HepG2 (cell line): ENCODE measurements around the gene COL26A1. TPM values are rescaled to one million over a fixed set of nuclear protein-coding genes. Genes with fewer than 3 reads are reported as not detected.

Source experiments
- ATAC-seq: fragments of 200-7000 bp; cut with Tn5 transposase; 3 replicates; pipeline ENCODE4 v1.9.1; 2020; ENCODE audit warnings: mild to moderate bottlenecking, moderate library complexity
- BruUV-seq: library from RNA; stranded (reverse); fragments of 400-500 nt; replicated peaks from 2 replicates; lab custom pipeline; 2021; lab: Mats Ljungman, UMichigan
- CTCF ChIA-PET: fragments of 300-600 bp; formaldehyde crosslinking; extraction: SDS; loops from one replicate; lab custom pipeline; 2021; ENCODE audit warnings: low total read pairs, inconsistent platforms, low intra/inter-chr PET ratio; lab: Yijun Ruan, JAX
- POLR2A ChIA-PET: fragments of 350-600 bp; sonication (Branson Sonifier 250); formaldehyde crosslinking; loops from one replicate; lab custom pipeline; 2020; ENCODE audit warnings: antibody characterized with exemption, inconsistent platforms; lab: Yijun Ruan, JAX
- DNase-seq: peaks from one replicate; pipeline ENCODE4 v3.0.0-alpha.2; 2015; ENCODE audit warnings: low spot score
- FAIRE-seq: peaks from 3 replicates; lab custom pipeline; 2011; peaks lifted over from hg19 to GRCh38; lab: Jason Lieb, UNC
- H2AFZ ChIP-seq: one replicate; pipeline ENCODE4 v1.6.1; 2011; ENCODE audit warnings: low read length, inconsistent platforms
- H3K27ac ChIP-seq: fragments of 300-600 bp; 3 replicates; pipeline ENCODE4 v1.8.0; 2011; ENCODE audit warnings: mixed run types, mild to moderate bottlenecking, mixed read lengths, low read length, inconsistent platforms; ENCODE audit not compliant: insufficient read depth; ENCODE audit errors: extremely low read length
- H3K27me3 ChIP-seq, 2 experiments: fragments of 200-600 bp in 1 of 2; 2 replicates in 1 of 2; 3 replicates in 1 of 2; pipeline versions ENCODE4 v1.6.0 to v1.8.0; 2011; ENCODE audit warnings: low read length in 2 of 2, mild to moderate bottlenecking in 2 of 2, moderate library complexity in 2 of 2, inconsistent platforms in 1 of 2; ENCODE audit not compliant: insufficient read depth in 2 of 2, control insufficient read depth in 1 of 2
- H3K36me3 ChIP-seq, 2 experiments: fragments of 200-600 bp in 1 of 2; replicated peaks in 1 of 2; 2 replicates in 1 of 2; 3 replicates in 1 of 2; pipeline versions ENCODE4 v1.5.1 to v1.8.0; 2011; ENCODE audit warnings: low read length in 2 of 2, inconsistent platforms in 1 of 2; ENCODE audit not compliant: insufficient read depth in 2 of 2, control insufficient read depth in 1 of 2
- H3K4me1 ChIP-seq: 2 replicates; pipeline ENCODE4 v1.5.1; 2012; ENCODE audit warnings: low read length, inconsistent platforms; ENCODE audit not compliant: insufficient read depth
- H3K4me2 ChIP-seq: 2 replicates; pipeline ENCODE4 v1.6.0; 2011; ENCODE audit warnings: low read depth, low read length, inconsistent platforms
- H3K4me3 ChIP-seq, 3 experiments: fragments of 200-600 bp in 1 of 3; sonication (generic), shearing (Covaris generic) in 1 of 3; replicated peaks in 1 of 3; 2 replicates each; pipeline ENCODE4 v1.5.1; 2011 to 2016; ENCODE audit warnings: low read length in 3 of 3, inconsistent platforms in 2 of 3, low read depth in 2 of 3, mild to moderate bottlenecking in 2 of 3, control low read depth in 1 of 3, mixed read lengths in 1 of 3; ENCODE audit not compliant: insufficient read depth in 1 of 3
- H3K79me2 ChIP-seq: one replicate; pipeline ENCODE4 v1.6.1; 2011; ENCODE audit warnings: low read length, inconsistent platforms; ENCODE audit not compliant: insufficient read depth
- H3K9ac ChIP-seq: 2 replicates; pipeline ENCODE4 v1.6.0; 2011; ENCODE audit warnings: mild to moderate bottlenecking, low read depth, low read length, inconsistent platforms; ENCODE audit not compliant: insufficient read depth
- H3K9me3 ChIP-seq: 2 replicates; pipeline ENCODE4 v1.5.1; 2012; ENCODE audit warnings: mild to moderate bottlenecking, low read length
- H4K20me1 ChIP-seq: 2 replicates; pipeline ENCODE4 v1.6.0; 2011; ENCODE audit warnings: inconsistent platforms, mild to moderate bottlenecking, low read length, moderate library complexity; ENCODE audit not compliant: insufficient read depth
- HDAC6 ChIP-seq: fragments of 200-600 bp; sonication (generic); IDR thresholded peaks from 2 replicates; pipeline ENCODE4 v1.7.0; 2017; ENCODE audit warnings: mild to moderate bottlenecking, antibody characterized with exemption, low read length, low read depth
- HNRNPK ChIP-seq: fragments of 200-400 bp; formaldehyde crosslinking; IDR thresholded peaks from 2 replicates; pipeline ENCODE4 v1.6.1; 2018; ENCODE audit warnings: low read length, low read depth, moderate library complexity, mild to moderate bottlenecking; ENCODE audit not compliant: poor library complexity, severe bottlenecking
- NCOA2 ChIP-seq: sonication (generic); formaldehyde crosslinking; IDR thresholded peaks from 2 replicates; pipeline ENCODE4 v1.8.0; 2022; ENCODE audit warnings: inconsistent platforms
- RFX1 ChIP-seq: fragments of 450-650 bp; IDR thresholded peaks from 2 replicates; pipeline ENCODE4 v1.6.1; 2017
- RNF2 ChIP-seq: fragments of 450-650 bp; conservative IDR thresholded peaks from 2 replicates; pipeline ENCODE4 v1.6.1; 2016; ENCODE audit warnings: low read depth
- YEATS4 ChIP-seq: sonication (generic); formaldehyde crosslinking; IDR thresholded peaks from 2 replicates; pipeline ENCODE4 v1.4.0; 2020; ENCODE audit warnings: missing genetic modification reagents, borderline replicate concordance
- ZNF644 ChIP-seq: IDR thresholded peaks from 2 replicates; pipeline ENCODE4 v1.6.1; 2016; ENCODE audit warnings: low read depth
- ZNF768 ChIP-seq: sonication (generic); formaldehyde crosslinking; IDR thresholded peaks from 2 replicates; pipeline ENCODE4 v1.4.0; 2020; ENCODE audit warnings: missing genetic modification reagents
- WGBS: methylation state at CpG from one replicate; pipeline ENCODE4 v1.1.6; 2017; ENCODE audit warnings: low lambda C conversion rate; 5-methylcytosine and 5-hydroxymethylcytosine counted together
- in situ Hi-C: cut with HindIII; loops from 2 replicates; pipeline ENCODE4 v1.10.0; 2017; ENCODE audit warnings: low pct_unique_long_range_greater_than_20kb; ENCODE audit not compliant: extremely low pct_ligation_motif_present
- intact Hi-C: fragments of 100-400 bp; cut with micrococcal nuclease; formaldehyde crosslinking; loops from one replicate; pipeline ENCODE4 v1.10.0; 2022; ENCODE audit not compliant: unreplicated experiment
- polyA plus RNA-seq, 8 experiments: library from polyadenylated mRNA; depleted of rRNA in 3 of 8; stranded (reverse) in 7 of 8; unstranded in 1 of 8; fragments of >200 nt; fragmentation: Illumina TruSeq in 4 of 8; extraction: Trizol in 4 of 8; gene quantifications; 2 replicates each; pipeline versions ENCODE4 v1.2.1 to v1.2.3, GENCODE V29; 2011 to 2016; ENCODE audit warnings: low read depth in 4 of 8, missing spikeins in 1 of 8, mixed read lengths in 1 of 8; ENCODE audit not compliant: insufficient read depth in 1 of 8
- total RNA-seq, 5 experiments: library from RNA; depleted of rRNA; stranded (reverse); fragments of >200 nt; fragmentation: Illumina TruSeq; extraction: Trizol; gene quantifications; 2 replicates each; pipeline ENCODE4 v1.2.3, GENCODE V29; 2016; ENCODE audit warnings: low read depth in 1 of 5
- TF ChIP-seq, protein P1 (sequence below): sonication (generic); formaldehyde crosslinking; IDR thresholded peaks from 2 replicates; pipeline ENCODE4 v1.4.0; 2020; ENCODE audit warnings: missing genetic modification reagents
- TF ChIP-seq, protein P2 (sequence below): sonication (generic); formaldehyde crosslinking; IDR thresholded peaks from 2 replicates; pipeline ENCODE4 v1.5.0; 2020; ENCODE audit warnings: mild to moderate bottlenecking, missing genetic modification reagents

Gene COL26A1
- total and polyA plus RNA-seq, 2 of the 13 experiments (the other 11 are each of a cell fraction or from before 2014, with no cell fraction given) = 7.8 to 9.2 TPM

DNA sequence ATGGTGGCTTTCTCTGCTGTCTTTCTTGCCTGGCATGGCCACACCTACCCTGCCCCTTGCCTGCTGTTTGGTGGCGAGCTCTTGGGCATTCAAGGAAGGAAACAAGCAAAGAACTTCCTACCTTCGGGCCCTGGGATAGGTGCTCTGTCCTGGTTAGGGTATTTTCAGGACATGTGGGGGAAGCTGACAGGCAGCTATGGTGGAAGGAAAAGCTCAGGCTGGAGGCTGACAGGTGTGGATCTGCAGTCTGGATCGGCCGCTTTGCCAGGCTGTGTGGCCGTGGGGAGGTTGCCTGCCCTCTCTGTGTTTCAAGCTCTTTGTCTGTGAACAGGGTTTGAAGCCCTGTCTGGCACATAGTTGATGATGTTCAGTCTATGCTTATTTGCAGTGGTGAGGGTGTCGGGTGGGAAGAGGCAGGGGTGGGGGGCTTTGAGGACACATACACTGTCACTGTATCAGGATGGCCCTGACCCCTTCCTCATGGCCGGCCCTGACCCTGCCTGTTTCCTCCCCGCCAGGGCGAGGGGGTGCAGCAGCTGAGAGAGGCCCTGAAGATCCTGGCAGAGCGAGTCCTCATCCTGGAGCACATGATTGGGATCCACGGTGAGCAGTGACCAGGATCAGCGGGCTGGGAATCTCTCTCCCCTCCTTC, 192.7 kb downstream of the COL26A1 start:
- no peak for DNase-seq
- Histone ChIP-seq H3K36me3 (no peaks in the 10 kb centered on the region), H2AFZ (no peak overlapping the region), H3K27ac (no peak overlapping the region)
- CTCF ChIA-PET = no interaction called here
- intact Hi-C loops = no loop called here
- peak; percentile 90 for TF ChIP-seq ZNF768
- TF ChIP-seq HNRNPK = no peak
- TF ChIP-seq, all 625 proteins: peak for 1
- Histone ChIP-seq H3K9ac (no peak overlapping the region), H4K20me1 (no peaks in the 10 kb centered on the region), H3K27me3 (no peaks in the 10 kb centered on the region; a peak in 1 of 5 replicates), H3K4me3 (no peak overlapping the region), H3K79me2 (no peaks in the 10 kb centered on the region), H3K9me3 (no peaks in the 10 kb centered on the region), H3K4me2 (no peak overlapping the region), H3K4me1 (0 out of 2 replicates have a peak, but pooled peaks cover 5% of the 10 kb centered on the region)
- FAIRE-seq (no peak), ATAC-seq (no peak)
- WGBS = 76% methylated on average over 5 of the region's 12 CpGs
- POLR2A ChIA-PET = no interaction called here
- in situ Hi-C loops = no loop called here
- no TSS peak for BruUV-seq

DNA sequence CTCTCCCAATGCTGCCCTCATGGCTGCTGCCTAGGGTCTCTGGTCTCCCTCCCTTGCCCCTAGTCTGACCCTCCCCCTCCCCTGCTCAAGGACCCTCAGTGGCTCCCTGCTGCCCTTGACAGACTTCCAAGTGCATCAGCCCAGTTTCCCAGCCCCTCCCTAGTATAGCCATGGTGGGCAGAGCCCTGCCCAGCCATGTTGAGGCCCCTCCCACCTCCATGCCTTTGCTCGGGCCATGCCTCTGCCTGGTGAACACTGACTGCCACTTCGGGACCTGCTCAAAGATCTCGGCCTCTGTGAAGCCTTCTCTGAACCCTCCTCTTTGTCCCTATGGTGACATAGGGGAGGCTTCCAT, 193.2 kb downstream of the COL26A1 start:
- no peaks in the 10 kb centered on the region for H3K9me3 ChIP-seq
- 75% methylated on average over 2 of the region's 3 CpGs for WGBS
- intact Hi-C loops = no loop called here
- no TSS peak for BruUV-seq
- no peak overlapping the region for H3K27ac ChIP-seq
- FAIRE-seq (no peak), DNase-seq (no peak), ATAC-seq (no peak)
- in situ Hi-C loops = no loop called here
- H3K4me2 ChIP-seq = no peak overlapping the region
- H2AFZ ChIP-seq = no peak overlapping the region
- ChIA-PET CTCF (no interaction called here), POLR2A (no interaction called here)
- H3K4me3 ChIP-seq = no peak overlapping the region
- no peaks in the 10 kb centered on the region; a peak in 1 of 5 replicates for H3K27me3 ChIP-seq
- H3K4me1 ChIP-seq = 0 out of 2 replicates have a peak, but pooled peaks cover under 1% of the 10 kb centered on the region
- H3K9ac ChIP-seq = no peak overlapping the region
- H4K20me1 ChIP-seq = no peaks in the 10 kb centered on the region
- no peaks in the 10 kb centered on the region for H3K79me2 ChIP-seq
- H3K36me3 ChIP-seq = no peaks in the 10 kb centered on the region
- TF ChIP-seq RNF2 = no peak
- TF ChIP-seq, protein P1, sequence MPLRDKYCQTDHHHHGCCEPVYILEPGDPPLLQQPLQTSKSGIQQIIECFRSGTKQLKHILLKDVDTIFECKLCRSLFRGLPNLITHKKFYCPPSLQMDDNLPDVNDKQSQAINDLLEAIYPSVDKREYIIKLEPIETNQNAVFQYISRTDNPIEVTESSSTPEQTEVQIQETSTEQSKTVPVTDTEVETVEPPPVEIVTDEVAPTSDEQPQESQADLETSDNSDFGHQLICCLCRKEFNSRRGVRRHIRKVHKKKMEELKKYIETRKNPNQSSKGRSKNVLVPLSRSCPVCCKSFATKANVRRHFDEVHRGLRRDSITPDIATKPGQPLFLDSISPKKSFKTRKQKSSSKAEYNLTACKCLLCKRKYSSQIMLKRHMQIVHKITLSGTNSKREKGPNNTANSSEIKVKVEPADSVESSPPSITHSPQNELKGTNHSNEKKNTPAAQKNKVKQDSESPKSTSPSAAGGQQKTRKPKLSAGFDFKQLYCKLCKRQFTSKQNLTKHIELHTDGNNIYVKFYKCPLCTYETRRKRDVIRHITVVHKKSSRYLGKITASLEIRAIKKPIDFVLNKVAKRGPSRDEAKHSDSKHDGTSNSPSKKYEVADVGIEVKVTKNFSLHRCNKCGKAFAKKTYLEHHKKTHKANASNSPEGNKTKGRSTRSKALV (CRISPR knock-in tag) = no peak
- no peak for TF ChIP-seq ZNF644 (CRISPR knock-in tag)
- TF ChIP-seq, protein P2, sequence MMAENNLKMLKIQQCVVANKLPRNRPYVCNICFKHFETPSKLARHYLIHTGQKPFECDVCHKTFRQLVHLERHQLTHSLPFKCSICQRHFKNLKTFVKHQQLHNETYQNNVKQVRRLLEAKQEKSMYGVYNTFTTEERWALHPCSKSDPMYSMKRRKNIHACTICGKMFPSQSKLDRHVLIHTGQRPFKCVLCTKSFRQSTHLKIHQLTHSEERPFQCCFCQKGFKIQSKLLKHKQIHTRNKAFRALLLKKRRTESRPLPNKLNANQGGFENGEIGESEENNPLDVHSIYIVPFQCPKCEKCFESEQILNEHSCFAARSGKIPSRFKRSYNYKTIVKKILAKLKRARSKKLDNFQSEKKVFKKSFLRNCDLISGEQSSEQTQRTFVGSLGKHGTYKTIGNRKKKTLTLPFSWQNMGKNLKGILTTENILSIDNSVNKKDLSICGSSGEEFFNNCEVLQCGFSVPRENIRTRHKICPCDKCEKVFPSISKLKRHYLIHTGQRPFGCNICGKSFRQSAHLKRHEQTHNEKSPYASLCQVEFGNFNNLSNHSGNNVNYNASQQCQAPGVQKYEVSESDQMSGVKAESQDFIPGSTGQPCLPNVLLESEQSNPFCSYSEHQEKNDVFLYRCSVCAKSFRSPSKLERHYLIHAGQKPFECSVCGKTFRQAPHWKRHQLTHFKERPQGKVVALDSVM (CRISPR knock-in tag) = no peak
- no peak for TF ChIP-seq YEATS4 (CRISPR knock-in tag)
- TF ChIP-seq HDAC6 = no peak
- no peak for TF ChIP-seq NCOA2 (CRISPR knock-in tag)
- TF ChIP-seq RFX1 = no peak
- TF ChIP-seq, all 625 proteins: peak for 0
